HG03280 (cell line): Measurements from ENCODE around the gene CAPN13.
"Not testable (repeated sequence)": the region's sequence is repeated elsewhere in the genome, so short reads cannot be mapped to it uniquely, and the experiment has no call there.

Experiments
- ATAC-seq: cut with Tn5 transposase; IDR thresholded peaks from one replicate; pipeline ENCODE4 v1.9.1; 2021; ENCODE audit warnings: mild to moderate bottlenecking, moderate library complexity; ENCODE audit not compliant: unreplicated experiment

CAPN13 gene

GRCh38 chr2:30706534-30707303 is 100.5 kb downstream of the CAPN13 start:
- ATAC-seq, result no peak

- ATAC-seq, result no peak
Measured at GRCh38 chr2:30705711-30706533, 101.3 kb downstream of the CAPN13 start.

GRCh38 chr2:30705056-30705455 is 102.2 kb downstream of the CAPN13 start:
- ATAC-seq, result no peak

- ATAC-seq, result no peak
Measured at GRCh38 chr2:30704309-30705020, 102.8 kb downstream of the CAPN13 start.

GRCh38 chr2:30702694-30703093 is 104.6 kb downstream of the CAPN13 start:
- no peak for ATAC-seq

GRCh38 chr2:30701782-30702181 is 105.5 kb downstream of the CAPN13 start:
- ATAC-seq, result no peak

GRCh38 chr2:30697242-30698103 is 109.8 kb downstream of the CAPN13 start:
- not testable (repeated sequence) for ATAC-seq

- no peak for ATAC-seq
Measured at GRCh38 chr2:30695749-30696148, 111.5 kb downstream of the CAPN13 start.

GRCh38 chr2:30694286-30695055 is 112.8 kb downstream of the CAPN13 start:
- no peak for ATAC-seq

- no peak for ATAC-seq
Measured at GRCh38 chr2:30693821-30694281, 113.4 kb downstream of the CAPN13 start.

- no peak for ATAC-seq
Measured at GRCh38 chr2:30692829-30693275, 114.4 kb downstream of the CAPN13 start.

GRCh38 chr2:30691948-30692828 is 115.1 kb downstream of the CAPN13 start:
- no peak for ATAC-seq

GRCh38 chr2:30691091-30691947 is 115.9 kb downstream of the CAPN13 start:
- ATAC-seq, result no peak

GRCh38 chr2:30690126-30690561 is 117.1 kb downstream of the CAPN13 start:
- no peak for ATAC-seq

GRCh38 chr2:30689496-30690125 is 117.6 kb downstream of the CAPN13 start:
- no peak for ATAC-seq

GRCh38 chr2:30688956-30689401 is 118.3 kb downstream of the CAPN13 start:
- no peak for ATAC-seq

GRCh38 chr2:30686669-30687068 is 120.6 kb downstream of the CAPN13 start:
- no peak for ATAC-seq
